Measurements from ENCODE around the gene EDNRB.
"Not testable (repeated sequence)": the region's sequence is repeated elsewhere in the genome, so short reads cannot be mapped to it uniquely, and the experiment has no call there.

The EDNRB gene

DNA sequence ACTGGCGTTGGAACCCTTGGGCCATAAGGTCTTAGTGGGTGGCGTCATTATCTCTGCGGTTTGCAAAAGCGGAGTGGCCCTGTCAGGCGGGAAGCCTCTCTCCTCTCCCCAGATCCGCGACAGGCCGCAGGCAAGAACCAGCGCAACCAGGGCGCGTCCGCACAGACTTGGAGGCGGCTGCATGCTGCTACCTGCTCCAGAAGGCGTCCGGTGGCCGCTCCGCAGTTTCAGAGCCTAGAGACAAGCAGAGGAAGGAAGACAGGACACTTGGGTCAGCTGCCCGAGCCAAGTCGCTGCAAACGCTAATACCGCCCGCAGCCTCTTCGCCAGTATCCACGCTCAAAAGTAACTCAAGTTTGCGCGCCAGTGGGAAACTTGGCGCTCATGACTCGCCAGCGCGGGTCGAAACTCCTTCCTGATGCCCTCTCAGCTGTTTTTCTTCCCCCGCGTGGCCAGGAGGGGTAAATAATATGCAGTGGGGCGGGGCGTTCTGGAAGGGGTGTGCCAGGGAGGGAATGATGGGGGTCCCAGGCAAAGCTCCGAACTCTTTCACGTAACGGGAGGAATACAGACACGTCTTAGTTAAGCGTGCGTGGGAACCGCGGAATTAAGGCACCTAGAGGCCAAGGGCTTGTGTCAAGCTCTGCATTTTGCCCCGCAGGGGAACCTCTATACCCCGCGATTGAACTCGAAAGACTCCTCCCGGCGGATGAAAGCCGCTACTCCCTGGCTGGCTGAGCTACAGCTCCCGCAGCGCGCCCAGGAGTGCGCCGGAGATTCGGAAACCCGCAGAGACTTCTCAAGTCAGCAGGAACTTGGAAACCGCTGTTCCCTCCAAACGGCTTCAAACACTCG, at the start of gene EDNRB:
EDNRB (minus strand) TSS at position 441 of the 855 bp plus-strand sequence; CDS start at position 183, 258 bp downstream.
- no peak for DNase-seq (ENCODE audit: low read depth)

DNA sequence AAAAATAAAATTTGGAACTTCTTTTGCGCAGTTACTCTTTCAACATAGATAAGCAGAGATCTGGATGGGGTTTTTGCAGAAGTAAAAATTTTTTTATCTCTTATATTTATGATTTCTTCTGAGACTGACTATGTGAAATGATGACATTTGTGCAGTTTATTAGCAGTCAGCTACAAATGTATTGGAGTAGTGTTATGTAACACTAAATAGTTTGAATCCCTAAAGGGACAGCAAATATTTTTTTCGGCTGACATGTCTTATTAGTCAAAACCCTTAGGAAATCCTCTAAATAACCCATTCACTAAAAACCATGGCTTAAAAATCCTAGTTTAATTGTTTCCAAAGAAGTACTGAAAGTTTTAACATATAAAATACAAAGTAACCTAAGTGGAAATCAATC, 48.0 kb upstream of the EDNRB start:
- no peak for DNase-seq (ENCODE audit: low read depth)

GRCh38 chr13:77952737-77953136, 34.1 kb upstream of the EDNRB start:
- DNase-seq (ENCODE audit: low read depth), result no peak

GRCh38 chr13:77952276-77952675, 33.6 kb upstream of the EDNRB start:
- no peak for DNase-seq (ENCODE audit: low read depth)

GRCh38 chr13:77946522-77946921, 27.9 kb upstream of the EDNRB start:
- no peak for DNase-seq (ENCODE audit: low read depth)

DNA sequence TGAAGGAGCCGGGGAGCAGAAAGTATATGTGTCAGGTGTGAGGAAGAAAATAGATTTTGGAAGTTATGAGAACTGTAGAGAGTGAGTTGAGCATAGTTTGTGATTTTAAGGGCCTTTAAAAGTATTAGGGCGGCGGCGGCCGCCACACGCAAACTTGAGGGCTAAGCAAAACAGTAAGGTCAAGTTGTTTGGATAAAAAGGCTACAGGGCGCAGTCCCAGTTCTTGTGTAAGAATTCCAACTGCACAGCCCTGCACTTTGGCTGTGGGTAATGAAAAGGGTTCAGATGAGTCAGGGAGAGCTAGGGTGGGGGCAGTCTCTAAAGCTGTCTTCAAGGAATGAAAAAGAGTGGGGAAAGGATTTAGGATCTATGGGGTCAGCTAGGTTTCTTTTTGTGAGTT, 16.4 kb upstream of the EDNRB start:
- not testable (repeated sequence) for DNase-seq (ENCODE audit: low read depth)

DNA sequence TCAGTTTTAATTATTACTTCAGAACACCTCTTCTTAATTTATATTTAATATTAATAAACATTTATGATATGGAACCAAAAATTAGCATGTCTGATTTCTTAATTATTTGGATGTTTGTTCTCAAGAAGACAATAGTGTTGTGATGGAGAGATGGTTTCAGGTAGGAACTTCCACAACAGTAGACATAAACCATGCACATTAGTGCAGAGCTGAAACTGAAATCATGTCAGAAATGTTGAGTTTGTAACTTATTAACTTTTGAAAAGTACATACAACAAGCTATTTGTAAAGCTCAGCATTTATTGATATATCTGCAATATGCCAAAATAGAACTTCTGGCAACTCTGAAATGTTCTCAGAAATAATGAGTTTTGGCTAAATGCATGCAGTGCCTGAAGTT, 11.8 kb upstream of the EDNRB start:
- DNase-seq (ENCODE audit: low read depth), result no peak

DNA sequence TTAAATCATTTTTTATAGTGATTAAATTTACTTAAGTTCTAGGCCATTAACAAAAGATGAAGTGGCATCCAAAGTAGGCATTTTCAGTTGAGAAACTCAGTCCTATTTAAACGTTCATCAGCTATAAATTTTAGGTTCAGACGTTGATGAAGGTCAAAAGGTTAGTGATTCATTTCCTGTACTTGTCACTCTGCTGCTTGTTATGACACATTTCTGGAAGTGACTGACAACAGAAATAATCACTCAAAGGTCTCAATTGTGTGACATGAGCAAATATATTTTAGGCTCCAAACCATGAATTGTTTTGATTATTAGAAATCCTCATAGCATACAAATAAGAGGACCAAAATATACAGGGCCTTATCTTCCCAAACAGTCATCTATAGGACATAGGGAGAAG, 10.3 kb upstream of the EDNRB start:
- no peak for DNase-seq (ENCODE audit: low read depth)

DNA sequence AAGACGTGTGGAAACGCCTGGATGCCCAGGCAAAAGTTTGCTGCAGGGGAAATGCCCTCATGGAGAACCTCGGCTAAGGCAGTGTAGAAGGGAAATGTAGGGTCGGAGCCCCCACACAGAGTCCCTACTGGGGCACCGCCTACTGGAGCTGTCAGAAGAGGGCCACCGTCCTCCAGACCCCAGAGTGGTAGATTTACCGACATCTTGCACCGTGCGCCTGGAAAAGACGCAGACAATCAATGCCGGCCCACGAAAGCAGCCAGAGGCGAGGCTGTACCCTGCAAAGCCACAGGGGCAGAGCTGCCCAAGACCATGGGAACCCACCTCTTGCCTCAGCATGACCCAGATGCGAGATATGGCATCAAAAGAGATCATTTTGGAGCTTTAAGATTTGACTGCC, 7.0 kb upstream of the EDNRB start:
- DNase-seq (ENCODE audit: low read depth), result no peak

DNA sequence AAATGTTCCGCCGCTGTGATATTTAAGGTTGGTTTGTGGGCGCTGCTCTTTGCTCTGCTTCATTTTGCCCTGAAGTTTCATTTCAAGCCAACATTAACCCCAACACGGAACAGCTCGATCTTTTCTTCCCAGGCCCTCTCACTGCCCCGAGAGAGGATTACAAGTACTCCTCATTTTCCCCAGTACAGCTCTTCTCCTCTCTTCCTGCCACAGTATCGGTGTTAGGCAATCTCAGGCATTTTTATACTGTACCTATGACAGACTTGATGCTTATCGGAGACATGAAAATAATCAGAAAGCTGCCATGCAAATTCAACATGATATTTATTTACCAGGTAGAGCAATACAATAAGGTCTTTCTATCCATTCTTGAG, 1.3 kb upstream of the EDNRB start:
- DNase-seq (ENCODE audit: low read depth), result no peak

DNA sequence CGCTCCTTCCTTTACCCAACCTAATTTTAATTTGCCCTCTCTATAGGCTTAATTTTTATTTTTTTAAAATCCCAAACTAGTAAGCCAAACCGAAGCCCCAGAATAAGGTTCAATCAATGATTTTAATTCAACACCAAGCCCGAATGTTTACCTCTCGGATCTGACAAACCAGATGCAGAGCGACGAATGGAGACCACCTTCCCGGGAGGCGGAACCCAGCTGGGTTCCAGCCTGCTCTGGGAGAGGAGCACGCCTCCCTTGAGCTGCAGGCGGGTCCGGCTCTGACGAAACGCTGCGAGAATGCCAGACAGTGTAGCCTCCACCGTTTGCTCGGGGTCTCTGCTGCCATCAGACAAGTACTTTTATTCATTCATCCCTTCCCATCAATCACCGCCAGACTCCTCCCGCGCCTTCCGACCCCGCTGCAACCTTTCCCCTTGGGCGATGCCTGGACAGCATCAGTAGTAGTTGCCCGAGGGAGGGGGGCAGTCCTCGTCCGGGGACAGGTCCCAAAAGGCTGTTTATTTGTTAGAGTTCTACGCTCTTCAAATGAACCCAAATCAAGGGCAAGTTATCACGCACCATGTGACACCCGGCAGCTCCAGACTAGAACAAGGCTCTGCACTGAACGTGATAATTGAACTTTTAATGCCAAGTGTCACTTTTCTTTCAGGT, 752 bp upstream of the EDNRB start:
- DNase-seq (ENCODE audit: low read depth), result no peak

- no peak for DNase-seq (ENCODE audit: low read depth)
Observed at GRCh38 chr13:77916488-77916887, 2.1 kb downstream of the EDNRB start.

DNA sequence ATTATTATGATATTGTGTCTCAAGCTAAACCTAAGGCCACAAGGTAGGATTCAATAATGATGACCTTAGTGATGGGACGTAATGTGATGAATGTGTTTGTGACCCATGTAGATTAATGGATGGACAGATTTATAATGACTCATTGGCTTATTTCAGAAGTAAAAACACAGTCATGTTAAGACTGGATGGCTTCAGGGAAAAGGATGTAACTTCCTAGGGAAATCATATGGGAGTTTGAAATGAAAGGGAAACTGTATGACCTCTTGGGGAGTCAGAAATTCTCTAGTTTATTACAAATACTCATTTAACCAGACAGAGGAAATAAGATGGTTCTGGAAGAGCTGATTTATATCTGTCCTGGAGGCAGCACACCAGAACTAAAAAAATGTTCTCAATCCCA, 2.9 kb downstream of the EDNRB start:
- DNase-seq (ENCODE audit: low read depth), result no peak

DNA sequence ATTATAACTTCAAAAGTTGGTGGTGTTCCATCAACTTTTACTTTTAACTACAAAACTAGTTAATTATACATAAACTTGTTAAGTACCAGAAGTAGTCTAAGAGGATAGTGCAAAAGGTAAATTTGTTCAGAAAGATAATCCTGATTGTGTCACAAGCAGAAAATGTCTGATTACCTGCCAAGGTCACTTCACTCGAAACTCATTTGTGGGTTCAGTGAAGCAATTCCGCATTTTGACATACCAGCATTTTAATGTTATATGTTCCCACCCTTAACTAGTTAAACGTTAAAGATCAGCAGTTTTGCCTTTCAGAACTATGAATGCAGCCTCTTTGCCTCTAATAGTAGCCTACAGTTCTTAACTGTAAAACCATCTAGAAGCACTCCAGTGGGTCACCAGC, 5.6 kb downstream of the EDNRB start:
- no peak for DNase-seq (ENCODE audit: low read depth)

DNA sequence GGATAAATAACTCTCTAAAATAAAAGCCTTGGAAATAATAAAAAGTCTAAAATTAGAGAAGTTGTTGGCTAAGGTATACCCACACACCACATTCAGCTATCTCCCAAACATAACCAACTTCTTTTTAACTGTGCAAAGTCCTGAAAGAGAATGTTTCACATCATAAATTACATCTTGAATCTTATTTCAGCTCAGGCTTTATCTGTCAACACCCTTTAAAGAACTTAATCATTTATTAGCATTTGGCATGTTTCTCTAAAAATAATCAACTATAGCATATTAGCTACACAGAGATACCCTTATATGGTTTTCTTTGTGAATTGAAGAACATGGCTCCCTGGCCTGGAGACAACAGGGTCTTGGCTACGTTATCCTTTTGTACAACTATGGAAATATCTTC, 6.9 kb downstream of the EDNRB start:
- no peak for DNase-seq (ENCODE audit: low read depth)

DNA sequence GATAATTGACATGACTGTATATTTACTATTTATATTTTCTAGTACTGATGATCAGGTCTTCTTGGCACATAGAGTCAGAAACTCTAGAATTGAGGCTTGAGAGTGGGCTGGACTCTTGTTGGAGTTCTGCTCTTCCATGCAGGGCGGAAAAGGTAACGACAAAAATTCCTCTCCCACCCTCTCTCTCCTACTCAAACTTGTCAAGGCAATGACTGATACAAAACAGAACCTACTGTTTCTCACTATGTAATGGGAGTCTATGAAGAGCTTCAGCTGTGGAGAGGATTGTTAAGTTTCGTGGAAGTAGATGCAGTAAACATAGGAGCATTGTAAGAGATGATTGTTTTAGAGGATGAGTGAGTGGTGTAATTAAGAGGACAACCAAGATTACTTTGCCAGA, 8.8 kb downstream of the EDNRB start:
- DNase-seq (ENCODE audit: low read depth), result no peak

GRCh38 chr13:77908531-77908930, 10.1 kb downstream of the EDNRB start:
- DNase-seq (ENCODE audit: low read depth), result no peak

DNA sequence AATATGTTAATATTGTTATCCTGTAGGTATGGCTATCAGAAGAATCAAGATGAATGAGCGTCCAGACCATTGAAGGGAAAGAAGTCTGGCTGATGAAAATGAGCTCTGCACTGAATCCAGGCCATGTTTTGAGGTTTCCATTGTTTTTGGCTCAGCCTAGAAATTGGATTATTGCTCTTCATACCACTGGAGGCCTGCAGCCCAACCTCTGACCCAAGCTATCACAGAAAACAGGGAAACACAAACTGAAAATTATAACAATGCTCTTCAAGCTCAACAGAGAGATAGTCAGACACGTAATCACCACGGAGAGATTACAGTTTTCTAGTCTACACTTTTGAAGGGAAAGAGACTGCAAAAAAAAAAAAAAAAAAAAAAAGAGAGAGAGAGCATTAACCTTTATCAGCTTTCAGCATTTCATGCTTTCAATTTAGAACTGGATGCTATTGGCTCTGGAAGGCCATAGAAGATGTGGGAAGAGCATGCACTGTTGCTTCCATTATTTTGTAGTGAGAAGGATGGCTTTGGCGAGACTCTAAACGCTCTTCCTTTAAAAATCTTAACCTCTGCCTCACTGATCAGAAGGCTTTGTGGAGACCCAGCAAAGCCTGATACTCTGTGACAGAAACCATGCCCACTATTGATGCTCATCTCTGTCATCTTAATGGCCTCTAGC, 10.8 kb downstream of the EDNRB start:
- DNase-seq (ENCODE audit: low read depth), result no peak

DNA sequence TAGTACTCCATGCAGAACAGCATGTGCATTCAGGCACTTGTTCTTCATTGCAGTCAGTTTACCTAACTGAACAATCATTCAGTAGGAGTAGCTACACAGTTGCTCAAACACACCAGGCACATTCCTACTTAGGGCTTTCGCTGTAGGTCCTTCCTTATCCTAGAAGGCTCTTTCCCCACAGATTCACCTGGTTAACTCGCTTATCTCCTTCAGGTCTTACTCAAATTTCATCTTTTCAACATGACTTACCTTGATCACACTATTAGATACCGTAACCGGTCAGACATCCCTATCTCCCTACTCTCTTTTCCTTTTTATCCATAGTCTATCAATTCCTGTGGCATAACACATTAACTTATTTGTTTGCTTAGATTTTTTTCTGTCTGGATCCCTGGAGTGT, 14.6 kb downstream of the EDNRB start:
- no peak for DNase-seq (ENCODE audit: low read depth)

DNA sequence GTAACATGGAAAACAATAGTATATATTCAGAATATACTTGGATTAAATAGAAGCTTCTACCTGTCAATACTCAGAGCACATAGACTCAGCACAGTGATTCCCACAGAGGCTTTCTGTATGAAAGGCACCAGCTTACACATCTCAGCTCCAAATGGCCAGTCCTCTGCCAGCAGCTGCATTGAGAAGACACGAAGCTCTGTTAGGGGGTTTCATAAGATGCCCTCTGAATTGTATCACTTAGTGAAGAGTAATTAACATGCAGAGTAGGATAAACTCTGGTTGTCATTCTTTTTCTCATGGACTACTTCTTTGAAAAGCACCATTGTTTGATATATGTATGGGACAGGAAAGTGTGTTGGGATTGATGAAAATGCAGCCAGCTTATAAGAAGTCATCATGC, 15.2 kb downstream of the EDNRB start:
- DNase-seq (ENCODE audit: low read depth), result no peak

GRCh38 chr13:77902319-77902963, 16.2 kb downstream of the EDNRB start:
- no peak for DNase-seq (ENCODE audit: low read depth)

GRCh38 chr13:77898097-77898496, 20.5 kb downstream of the EDNRB start:
- no peak for DNase-seq (ENCODE audit: low read depth)

GRCh38 chr13:77896977-77897376, 21.7 kb downstream of the EDNRB start:
- no peak for DNase-seq (ENCODE audit: low read depth)
